ENCODE results near the gene CAMTA1. TPM values are rescaled to one million over a fixed set of nuclear protein-coding genes. Genes with fewer than 3 reads are reported as not detected.

The CAMTA1 gene
- total and polyA plus RNA-seq, 4 donors, result 18.0 to 93.5 (median 35.8) TPM

DNA sequence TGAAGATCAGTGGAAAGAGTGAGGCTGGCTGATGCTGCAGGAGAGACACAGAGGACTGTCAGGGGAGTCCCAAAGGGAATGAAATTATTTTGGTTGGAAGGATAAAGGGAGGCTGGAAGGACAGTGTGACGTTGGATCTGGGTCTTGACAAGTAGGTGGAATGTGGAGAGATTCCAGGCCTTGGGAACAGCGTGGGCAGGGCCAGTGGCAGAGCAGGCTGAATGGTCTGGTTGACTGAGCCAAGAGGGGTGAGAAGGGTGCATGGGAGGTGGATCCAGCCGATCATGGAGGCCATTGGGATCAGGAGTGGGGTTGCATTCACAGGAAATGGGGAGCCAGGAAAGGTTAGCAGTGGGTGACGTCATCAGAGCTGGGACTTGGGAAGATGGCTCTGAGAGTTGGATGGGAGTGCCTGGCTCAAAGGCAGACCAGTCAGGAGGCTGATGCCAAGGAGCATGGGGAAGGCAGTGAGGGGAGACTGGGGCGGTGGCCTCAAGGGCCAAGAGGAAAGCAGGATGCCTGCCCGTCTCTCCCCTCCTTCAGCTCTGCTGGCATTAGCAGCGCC lies 839.6 kb downstream of the CAMTA1 start (continued):
- TF ChIP-seq YY1 (IDR thresholded peaks at IDR 0.05) (no peak), HNF4A (conservative IDR thresholded peaks at IDR 0.05) (no peak), GABPA (IDR thresholded peaks at IDR 0.05 in 1 of 2, conservative IDR thresholded peaks at IDR 0.05 in 1 of 2) (no peak)

DNA sequence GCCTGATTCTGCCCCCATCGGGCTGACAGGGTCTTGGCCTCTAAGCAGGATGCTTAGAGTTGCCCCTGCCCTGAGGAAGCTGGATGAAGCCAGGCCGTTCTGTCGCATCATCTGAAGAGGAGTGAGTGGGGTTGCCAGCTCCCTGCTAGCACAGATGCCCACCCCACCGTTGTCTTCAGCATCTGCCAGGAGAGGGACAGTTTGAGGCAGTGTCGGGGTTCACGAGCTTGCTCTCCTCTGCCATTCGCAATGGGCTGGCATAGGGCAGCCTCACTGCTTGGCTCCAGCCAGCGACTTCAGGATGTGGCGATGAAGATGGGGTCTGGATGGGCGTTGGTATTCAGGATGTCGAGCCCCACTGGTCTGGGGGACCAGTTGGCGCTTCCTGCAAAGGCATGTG lies 840.1 kb downstream of the CAMTA1 start:
- Histone ChIP-seq H3K9me3 (ENCODE audit: control insufficient read depth in 4 of 4, low read length in 3 of 4) (no peaks in the 10 kb centered on the region), H3K27ac (ENCODE audit: low read depth in 1 of 2, low read length in 2 of 2) (no peak overlapping the region), H3K36me3 (ENCODE audit: control insufficient read depth in 4 of 4, insufficient read depth in 3 of 4, low read depth in 1 of 4, low read length in 3 of 4) (no peaks in the 10 kb centered on the region), H3K4me3 (ENCODE audit: low read depth in 1 of 3, low read length in 3 of 3) (no peak overlapping the region), H3K9ac (ENCODE audit: low read depth in 1 of 2, low read length in 2 of 2) (no peak overlapping the region), H3K4me1 (ENCODE audit: control insufficient read depth in 4 of 4, insufficient read depth in 4 of 4, low read length in 3 of 4) (peaks cover 2 to 19% (median 13%) of the 10 kb centered on the region in 4 donors), H3K27me3 (ENCODE audit: control insufficient read depth in 4 of 4, insufficient read depth in 4 of 4, low read length in 3 of 4) (peaks cover 0 to 4% (median 0%) of the 10 kb centered on the region in 4 donors)
- no peak for TF ChIP-seq NR2F2 (IDR thresholded peaks at IDR 0.05)
- TF ChIP-seq, protein P1, sequence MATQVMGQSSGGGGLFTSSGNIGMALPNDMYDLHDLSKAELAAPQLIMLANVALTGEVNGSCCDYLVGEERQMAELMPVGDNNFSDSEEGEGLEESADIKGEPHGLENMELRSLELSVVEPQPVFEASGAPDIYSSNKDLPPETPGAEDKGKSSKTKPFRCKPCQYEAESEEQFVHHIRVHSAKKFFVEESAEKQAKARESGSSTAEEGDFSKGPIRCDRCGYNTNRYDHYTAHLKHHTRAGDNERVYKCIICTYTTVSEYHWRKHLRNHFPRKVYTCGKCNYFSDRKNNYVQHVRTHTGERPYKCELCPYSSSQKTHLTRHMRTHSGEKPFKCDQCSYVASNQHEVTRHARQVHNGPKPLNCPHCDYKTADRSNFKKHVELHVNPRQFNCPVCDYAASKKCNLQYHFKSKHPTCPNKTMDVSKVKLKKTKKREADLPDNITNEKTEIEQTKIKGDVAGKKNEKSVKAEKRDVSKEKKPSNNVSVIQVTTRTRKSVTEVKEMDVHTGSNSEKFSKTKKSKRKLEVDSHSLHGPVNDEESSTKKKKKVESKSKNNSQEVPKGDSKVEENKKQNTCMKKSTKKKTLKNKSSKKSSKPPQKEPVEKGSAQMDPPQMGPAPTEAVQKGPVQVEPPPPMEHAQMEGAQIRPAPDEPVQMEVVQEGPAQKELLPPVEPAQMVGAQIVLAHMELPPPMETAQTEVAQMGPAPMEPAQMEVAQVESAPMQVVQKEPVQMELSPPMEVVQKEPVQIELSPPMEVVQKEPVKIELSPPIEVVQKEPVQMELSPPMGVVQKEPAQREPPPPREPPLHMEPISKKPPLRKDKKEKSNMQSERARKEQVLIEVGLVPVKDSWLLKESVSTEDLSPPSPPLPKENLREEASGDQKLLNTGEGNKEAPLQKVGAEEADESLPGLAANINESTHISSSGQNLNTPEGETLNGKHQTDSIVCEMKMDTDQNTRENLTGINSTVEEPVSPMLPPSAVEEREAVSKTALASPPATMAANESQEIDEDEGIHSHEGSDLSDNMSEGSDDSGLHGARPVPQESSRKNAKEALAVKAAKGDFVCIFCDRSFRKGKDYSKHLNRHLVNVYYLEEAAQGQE (IDR thresholded peaks at IDR 0.05), result no peak
- no peak for TF ChIP-seq RAD21 (IDR thresholded peaks at IDR 0.05)
- no peak for TF ChIP-seq HNF4A (conservative IDR thresholded peaks at IDR 0.05)
- no peak for TF ChIP-seq GABPA (IDR thresholded peaks at IDR 0.05 in 1 of 2, conservative IDR thresholded peaks at IDR 0.05 in 1 of 2)
- TF ChIP-seq, protein P2, sequence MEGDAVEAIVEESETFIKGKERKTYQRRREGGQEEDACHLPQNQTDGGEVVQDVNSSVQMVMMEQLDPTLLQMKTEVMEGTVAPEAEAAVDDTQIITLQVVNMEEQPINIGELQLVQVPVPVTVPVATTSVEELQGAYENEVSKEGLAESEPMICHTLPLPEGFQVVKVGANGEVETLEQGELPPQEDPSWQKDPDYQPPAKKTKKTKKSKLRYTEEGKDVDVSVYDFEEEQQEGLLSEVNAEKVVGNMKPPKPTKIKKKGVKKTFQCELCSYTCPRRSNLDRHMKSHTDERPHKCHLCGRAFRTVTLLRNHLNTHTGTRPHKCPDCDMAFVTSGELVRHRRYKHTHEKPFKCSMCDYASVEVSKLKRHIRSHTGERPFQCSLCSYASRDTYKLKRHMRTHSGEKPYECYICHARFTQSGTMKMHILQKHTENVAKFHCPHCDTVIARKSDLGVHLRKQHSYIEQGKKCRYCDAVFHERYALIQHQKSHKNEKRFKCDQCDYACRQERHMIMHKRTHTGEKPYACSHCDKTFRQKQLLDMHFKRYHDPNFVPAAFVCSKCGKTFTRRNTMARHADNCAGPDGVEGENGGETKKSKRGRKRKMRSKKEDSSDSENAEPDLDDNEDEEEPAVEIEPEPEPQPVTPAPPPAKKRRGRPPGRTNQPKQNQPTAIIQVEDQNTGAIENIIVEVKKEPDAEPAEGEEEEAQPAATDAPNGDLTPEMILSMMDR (IDR thresholded peaks at IDR 0.05; ENCODE audit: low read depth, low read length, missing input control), result no peak
- no peak for TF ChIP-seq SP1 (IDR thresholded peaks at IDR 0.05)
- 86% methylated on average over 12 of the region's 12 CpGs for WGBS
- DNase-seq (ENCODE audit: low spot score), result no peak

DNA sequence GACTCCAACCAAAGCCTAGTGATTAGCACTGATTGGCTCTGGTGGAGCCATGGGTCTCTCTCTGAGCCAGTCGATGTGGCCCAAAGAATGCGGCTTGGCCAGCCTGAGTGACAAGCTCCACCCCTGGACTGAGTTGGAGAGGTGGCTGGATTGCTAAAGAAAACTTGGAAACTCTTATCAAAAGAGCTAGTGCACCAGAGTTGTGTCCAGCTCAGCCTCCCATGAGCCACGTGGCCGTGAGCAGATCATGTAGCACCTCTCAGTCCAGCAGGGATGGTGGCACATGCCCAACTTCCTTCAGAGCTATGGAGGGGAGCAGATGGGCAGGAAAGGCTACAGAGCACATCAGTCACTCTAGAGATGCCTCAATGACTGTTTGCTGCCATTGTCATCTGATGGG lies 843.0 kb downstream of the CAMTA1 start:
- Histone ChIP-seq H3K4me3 (ENCODE audit: low read depth in 1 of 3, low read length in 3 of 3) (no peak overlapping the region), H3K9ac (ENCODE audit: low read depth in 1 of 2, low read length in 2 of 2) (no peak overlapping the region), H3K4me1 (ENCODE audit: control insufficient read depth in 4 of 4, insufficient read depth in 4 of 4, low read length in 3 of 4) (peaks cover 0 to 7% (median 2%) of the 10 kb centered on the region in 4 donors), H3K9me3 (ENCODE audit: control insufficient read depth in 4 of 4, low read length in 3 of 4) (no peaks in the 10 kb centered on the region), H3K36me3 (ENCODE audit: control insufficient read depth in 4 of 4, insufficient read depth in 3 of 4, low read depth in 1 of 4, low read length in 3 of 4) (no peaks in the 10 kb centered on the region), H3K27ac (ENCODE audit: low read depth in 1 of 2, low read length in 2 of 2) (no peak overlapping the region), H3K27me3 (ENCODE audit: control insufficient read depth in 4 of 4, insufficient read depth in 4 of 4, low read length in 3 of 4) (peaks cover 0 to 4% (median 0%) of the 10 kb centered on the region in 4 donors)
- TF ChIP-seq YY1 (IDR thresholded peaks at IDR 0.05) (no peak), FOXA1 (IDR thresholded peaks at IDR 0.05) (no peak), GABPA (IDR thresholded peaks at IDR 0.05 in 1 of 2, conservative IDR thresholded peaks at IDR 0.05 in 1 of 2) (no peak)
- TF ChIP-seq, protein P3, sequence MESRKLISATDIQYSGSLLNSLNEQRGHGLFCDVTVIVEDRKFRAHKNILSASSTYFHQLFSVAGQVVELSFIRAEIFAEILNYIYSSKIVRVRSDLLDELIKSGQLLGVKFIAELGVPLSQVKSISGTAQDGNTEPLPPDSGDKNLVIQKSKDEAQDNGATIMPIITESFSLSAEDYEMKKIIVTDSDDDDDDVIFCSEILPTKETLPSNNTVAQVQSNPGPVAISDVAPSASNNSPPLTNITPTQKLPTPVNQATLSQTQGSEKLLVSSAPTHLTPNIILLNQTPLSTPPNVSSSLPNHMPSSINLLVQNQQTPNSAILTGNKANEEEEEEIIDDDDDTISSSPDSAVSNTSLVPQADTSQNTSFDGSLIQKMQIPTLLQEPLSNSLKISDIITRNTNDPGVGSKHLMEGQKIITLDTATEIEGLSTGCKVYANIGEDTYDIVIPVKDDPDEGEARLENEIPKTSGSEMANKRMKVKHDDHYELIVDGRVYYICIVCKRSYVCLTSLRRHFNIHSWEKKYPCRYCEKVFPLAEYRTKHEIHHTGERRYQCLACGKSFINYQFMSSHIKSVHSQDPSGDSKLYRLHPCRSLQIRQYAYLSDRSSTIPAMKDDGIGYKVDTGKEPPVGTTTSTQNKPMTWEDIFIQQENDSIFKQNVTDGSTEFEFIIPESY (IDR thresholded peaks at IDR 0.05), result no peak
- WGBS, result 64% methylated on average over 4 of the region's 4 CpGs
- DNase-seq (ENCODE audit: low spot score), result no peak

All from liver (tissue), 9 donors.